Measurements from ENCODE around the gene FN1.
"Not testable (repeated sequence)": the region's sequence is repeated elsewhere in the genome, so short reads cannot be mapped to it uniquely, and the experiment has no call there.

FN1 gene

DNA sequence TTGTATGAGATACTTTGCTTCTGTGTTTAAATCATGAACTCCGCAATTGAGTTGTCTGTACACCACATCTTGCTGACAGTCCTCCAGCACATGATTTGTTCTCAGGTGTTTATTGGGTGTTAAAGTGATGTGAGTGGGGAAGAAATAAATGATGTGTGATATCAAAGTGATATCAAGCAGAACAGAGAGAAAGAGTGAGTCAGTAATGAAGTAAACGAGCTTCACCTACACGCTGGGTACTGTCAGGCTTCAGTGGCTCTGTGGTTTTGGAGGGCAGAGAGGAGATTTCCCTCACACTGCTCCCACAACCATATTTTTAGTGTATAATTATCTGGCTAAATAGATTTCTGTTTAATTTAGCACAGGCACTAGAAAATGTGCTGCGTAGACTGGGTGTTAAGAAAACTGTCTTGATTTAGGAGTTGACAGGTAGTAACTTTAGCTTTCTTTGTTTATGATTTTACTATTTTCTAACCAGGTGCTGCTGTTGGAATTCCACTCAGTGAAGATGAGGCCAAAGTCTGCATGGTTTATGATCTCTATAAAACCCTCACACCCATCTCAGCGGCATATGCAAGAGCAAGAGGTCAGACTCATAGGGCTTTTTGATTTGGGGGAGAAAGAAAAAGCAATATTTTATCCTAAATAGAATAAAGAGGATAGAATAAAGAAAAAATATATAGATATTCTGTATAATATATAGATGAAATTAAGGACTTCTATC, 102.8 kb downstream of the FN1 start:
- DNase-seq, result no peak

GRCh38 chr2:215328066-215328465, 107.8 kb downstream of the FN1 start:
- no peak for DNase-seq

- DNase-seq, result no peak
These were observed 111.1 kb downstream of the FN1 start for GRCh38 chr2:215324811-215325210.

DNA sequence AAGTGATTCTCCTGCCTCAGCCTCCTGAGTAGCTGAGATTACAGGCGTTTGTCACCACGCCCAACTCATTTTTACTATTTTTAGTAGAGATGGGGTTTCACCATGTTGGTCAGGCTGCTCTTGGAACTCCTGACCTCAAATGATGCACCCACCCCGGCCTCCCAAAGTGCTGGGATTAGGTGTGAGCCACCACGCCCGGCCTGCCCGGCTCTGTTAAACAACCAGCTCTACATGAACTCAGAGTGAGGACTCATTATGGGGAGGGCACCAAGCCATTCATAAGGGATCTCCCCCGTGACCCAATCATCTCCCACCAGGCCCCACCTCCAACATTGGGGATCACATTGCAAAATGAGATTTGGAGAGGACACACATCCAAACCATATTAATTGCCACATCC, 115.2 kb downstream of the FN1 start:
- DNase-seq, result no peak

DNA sequence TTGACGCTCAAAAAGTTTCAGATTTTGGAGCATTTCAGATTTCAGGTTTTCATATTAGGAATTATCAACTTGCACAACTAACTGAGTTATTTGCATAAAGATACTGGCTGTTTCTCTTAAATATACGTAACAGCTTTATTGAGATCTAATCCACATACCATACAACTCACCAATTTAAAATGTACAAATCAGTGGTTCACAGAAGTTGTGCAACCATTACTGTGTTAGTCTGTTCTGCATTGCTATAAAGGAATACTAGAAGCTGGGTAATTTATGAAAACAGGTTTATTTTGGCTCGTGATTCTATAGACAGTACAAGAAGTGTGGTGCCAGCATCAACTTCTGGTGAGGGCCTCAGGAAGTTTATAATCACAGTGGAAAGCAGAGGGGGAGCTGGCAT, 115.8 kb downstream of the FN1 start:
- DNase-seq, result no peak

DNA sequence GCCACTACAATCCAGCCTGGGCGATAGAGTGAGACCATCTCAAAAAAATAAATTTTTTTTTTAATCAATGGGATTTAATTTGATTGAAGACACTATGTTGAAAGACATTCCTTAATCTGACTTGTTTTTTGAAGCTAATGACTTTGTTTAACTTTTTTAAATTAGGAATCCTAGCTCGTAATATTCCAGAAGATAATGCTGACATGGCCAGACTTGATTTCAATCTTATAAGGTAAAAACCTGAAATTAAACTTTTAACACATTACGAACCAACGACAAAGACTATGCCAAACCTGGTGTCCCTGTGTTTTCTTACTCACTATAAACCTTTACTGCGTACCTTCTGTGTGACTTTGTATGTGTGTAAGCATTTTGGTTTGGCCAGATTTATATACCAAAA, 116.4 kb downstream of the FN1 start:
- DNase-seq, result no peak

DNA sequence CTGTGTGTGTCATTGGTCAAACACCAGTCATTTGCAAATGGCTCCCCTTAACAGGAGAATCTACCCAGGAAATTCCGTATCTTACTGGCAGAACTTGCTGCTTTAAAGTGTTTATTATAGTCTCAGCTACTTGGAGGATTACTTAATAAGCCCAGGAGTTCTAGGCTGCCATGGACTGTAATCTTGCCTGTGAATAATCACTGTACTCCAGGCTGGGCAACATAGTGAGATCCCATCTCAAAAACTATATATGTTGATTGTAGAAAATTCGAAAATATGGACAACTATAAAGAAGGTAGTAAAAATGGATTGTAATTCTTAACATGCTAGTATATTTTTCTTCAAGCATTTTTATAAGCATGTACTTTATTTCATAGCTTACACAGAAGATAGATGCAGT, 119.5 kb downstream of the FN1 start:
- no peak for DNase-seq

DNA sequence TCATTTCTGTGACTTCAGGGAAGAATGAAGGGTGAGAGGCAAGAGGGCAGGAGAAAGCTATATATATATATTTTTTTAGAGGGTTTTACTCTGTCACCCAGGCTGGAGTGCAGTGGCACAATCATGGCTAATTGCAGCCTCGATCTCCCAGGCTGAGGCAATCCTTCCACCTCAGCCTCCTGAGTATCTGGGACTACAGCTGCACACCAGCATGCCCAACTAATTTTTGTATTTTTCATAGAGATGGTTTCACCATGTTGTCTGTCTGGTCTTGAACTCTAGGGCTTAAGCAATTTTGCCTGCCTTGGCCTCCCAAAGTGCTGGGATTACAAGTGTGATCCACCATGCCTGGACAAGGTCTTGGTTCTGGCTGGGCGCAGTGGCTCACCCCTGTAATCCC, 120.6 kb downstream of the FN1 start:
- no peak for DNase-seq

DNA sequence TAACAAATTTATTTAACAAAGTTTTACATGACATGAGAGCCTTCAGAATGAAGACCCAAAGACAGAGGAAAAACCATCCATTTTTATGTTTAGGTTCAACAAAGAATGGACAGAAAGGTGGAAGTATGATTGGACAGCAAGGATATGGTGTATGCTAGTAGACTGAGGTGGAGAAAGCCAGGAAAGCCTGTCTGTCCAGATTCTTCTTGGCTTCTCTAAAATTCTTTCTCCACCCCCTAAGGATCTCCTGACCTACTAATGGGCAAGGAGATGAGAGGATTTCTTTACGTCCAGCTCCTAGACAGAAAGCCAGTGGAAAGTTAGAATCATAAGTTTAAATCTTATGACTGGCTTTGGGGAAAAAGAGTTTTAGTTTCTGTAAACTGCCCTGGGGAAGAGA, 121.0 kb downstream of the FN1 start:
- DNase-seq, result no peak

DNA sequence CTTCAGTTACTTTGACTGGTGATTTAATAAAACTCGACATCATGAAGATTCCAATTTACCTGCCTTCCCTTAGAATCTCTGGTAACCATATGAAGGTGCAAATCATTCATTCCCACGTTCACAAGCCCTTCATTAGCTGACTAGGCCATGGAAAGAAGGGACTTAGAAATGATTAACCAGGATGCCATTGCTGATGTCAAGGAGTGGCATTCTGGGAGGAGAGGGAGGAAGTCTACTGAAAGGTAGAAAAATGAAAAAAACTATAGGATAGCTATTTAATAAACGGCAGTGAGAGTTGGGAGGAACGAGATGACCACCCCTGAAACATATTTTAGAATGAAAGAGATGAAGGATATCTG, 122.6 kb downstream of the FN1 start:
- DNase-seq, result no peak

DNA sequence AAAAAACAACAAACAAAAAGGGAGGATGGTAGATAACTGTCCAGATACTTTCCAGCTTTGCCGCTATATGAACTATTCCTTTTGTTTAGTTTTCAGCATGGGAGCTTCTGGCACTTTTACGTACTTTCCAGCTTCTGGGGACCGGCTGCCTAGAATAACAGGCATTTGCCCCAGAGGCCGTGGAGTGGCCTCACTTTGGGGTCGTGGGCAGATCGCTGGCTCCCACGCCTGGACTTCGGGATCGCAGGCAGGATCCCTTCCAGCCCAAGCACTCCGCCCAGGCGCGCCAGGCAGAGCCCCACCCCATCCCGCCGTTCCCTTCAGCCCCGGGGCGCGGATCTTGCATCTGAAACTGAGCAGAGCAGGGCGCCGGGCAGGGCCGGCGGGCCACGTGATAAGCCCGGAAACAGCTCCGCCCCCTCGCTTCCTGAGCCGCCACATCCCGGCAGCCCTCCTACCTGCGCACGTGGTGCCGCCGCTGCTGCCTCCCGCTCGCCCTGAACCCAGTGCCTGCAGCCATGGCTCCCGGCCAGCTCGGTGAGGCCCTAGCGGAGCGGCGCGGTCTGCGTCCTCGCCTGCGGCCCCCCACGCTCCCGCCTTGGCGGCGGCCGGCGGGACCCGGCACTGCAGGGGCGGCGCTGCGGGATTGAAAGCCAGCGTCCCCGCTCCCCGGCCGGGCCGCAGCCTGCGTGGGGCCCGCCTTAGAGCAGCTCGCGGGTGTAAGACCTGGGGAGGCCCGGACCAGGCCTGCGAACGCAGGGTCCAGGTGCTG, 124.1 kb downstream of the FN1 start, which contains the start of gene ATIC:
TSS of gene ATIC (plus strand) at position 435 of the 772 bp plus-strand sequence. CDS start at position 519, 84 bp downstream.
- peak; percentile 95 for DNase-seq

DNA sequence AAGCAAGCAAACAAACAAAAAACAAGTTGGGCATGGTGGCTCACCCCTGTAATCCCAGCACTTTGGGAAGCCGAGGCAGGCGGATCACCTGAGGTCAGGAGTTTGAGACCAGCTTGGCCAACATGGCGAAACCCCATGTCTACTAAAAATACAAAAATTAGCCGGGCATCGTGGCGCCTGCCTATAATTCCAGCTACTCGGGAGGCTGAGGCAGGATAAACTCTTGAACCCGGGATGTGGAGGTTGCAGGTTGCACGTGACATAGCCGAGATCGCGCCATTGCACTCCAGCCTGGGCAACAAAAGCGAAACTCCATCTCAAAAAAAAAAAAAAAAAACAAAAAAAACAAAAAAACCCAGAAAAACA, 124.6 kb downstream of the FN1 start:
- not testable (repeated sequence) for DNase-seq
